KG1 (cell line): Measurements from ENCODE around the gene IRF2BPL.

Experiments
- DNase-seq: peaks from one replicate; lab custom pipeline; 2025; lab: John Stamatoyannopoulos, UW

The IRF2BPL gene

DNA sequence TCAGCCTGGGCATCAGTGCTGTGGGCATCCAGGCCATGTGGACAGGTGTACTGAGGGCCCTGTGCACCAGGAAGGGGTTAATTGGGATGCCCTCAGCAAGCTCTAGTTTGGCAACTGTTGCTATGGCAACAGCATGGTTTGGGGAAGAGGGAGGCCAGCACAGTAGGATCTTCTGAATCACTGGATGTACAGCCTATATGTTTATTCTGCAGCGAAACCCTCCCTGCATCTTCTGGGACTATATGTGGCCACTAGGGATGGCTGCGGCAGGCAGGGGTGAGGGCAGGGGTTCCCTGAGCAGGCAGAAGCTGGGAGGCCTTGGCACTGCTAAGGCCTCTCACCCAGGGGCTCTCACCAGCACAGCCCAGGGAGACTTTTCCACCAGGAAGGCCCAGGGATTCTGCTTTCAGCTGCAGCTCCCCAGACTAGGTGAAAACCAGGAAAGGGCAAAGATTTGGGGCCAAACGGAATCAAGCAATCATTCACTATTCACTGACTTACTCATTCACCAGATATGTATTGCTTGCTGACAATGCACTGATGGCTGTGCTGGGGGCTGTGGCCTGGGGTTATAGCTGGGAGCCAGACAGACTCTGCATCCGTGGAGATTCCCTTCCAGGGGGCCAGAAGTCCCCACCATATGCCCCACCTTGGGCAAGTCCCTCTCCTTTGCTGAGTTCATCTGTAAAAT is 42.8 kb downstream of the IRF2BPL start:
- DNase-seq, result no peak

DNA sequence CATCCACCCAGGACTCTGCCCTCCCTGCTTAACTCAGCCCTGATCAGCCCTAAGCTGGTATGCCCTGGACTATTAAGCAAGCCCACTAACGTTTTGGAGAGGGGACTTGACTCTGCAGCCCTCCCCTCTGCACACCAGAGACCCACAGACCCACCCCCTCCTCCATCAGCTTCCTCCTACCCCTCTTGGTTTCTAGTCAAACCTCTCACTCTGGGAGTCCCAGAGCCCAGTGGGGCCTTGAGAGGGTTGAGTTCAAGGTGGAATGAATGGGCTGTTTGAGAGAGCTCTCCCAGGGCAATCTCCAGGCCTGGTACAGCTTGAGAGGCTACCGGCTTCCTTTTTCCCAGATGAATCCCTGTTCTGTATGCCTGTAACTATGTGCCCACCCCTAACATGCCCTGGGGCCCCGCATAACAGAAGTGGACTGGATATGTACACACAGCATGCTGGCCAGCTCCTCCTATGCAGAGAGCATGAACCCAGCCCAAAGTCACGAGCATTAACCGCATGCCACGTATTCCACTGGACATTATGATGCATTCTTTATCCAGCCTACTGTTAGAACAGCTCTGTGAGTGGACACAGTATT is 43.6 kb downstream of the IRF2BPL start:
- no peak for DNase-seq

DNA sequence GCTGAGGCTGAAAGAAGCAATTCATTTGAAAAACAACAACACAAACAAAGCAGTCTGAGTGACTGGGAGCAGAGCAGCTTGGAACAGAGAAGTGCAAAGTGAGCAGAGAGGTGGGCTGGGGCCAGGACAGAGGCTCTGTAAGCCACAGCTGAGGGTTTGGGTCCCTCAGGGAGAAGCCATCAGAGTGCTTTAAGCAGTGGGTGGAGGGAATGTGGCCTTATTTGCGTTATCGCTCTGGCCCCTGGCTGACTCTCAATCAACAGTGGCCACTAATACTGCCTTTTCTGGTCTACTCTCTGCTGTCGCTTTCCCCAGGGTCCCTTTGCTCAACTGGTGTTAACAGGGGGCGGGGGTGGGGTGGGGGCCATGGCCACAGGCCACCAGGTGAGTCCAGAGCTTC is 44.2 kb downstream of the IRF2BPL start:
- DNase-seq, result no peak

DNA sequence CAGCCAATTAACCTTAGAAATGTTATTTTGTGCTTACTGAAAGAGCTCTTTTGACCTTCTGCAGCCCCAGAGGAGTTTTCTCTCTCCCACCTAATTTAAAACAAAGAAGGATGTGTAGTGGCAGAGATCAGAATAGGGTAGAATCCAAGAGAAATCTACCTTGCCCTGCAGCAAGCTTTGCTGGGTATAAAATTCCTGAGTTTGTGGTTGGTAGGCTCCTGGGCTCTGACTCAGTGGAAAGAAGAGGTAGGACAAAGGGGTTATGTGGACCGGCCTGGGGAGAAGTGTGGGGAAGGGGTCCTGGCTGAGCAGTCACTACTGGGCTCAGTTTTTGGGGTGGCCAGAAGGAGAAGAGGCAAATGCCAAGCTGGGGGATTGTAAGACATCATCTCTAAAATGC is 46.8 kb downstream of the IRF2BPL start:
- no peak for DNase-seq

DNA sequence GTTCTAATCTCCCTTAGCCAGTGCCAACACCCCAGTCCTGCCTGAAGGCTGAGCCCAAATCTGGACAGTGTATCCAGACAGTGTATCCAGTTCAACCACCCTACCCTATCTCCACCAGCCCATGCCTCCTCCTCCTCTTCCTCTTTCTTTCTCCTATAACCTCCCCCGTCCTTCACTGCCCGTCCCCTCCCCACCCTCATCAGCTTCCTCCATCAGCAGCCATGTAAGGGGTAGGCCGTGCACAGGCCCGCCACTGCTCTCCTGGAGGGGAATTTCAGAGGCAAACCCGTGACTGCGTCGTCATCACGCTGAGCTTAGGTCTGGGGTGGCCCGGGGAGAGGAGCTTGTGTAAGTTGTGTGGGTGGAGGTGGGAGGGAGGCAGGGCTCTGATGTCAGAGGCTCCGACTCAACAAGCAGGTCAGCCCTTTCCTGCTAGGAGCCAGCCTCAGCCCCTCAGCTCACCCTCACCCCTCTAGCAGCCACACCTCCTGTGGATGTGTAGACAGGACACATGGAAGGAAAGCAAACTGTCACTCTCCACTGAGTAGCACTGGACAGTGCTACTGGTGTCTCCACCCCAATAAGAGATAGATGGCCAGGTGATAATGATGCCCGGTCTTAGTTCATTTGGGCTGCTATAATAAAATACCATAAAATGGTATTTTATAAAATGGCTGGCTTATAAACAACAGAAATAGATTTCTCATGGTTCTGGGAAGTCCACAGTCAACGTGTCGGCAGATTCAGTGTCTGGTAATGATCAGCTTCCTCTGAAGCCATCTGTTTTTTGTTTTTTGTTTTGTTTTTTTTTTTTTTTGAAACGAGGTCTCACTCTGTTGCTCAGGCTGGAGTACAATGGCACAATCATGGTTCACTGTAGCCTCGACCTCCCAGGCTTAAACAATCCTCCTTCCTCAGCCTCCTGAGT is 50.5 kb downstream of the IRF2BPL start:
- no peak for DNase-seq

DNA sequence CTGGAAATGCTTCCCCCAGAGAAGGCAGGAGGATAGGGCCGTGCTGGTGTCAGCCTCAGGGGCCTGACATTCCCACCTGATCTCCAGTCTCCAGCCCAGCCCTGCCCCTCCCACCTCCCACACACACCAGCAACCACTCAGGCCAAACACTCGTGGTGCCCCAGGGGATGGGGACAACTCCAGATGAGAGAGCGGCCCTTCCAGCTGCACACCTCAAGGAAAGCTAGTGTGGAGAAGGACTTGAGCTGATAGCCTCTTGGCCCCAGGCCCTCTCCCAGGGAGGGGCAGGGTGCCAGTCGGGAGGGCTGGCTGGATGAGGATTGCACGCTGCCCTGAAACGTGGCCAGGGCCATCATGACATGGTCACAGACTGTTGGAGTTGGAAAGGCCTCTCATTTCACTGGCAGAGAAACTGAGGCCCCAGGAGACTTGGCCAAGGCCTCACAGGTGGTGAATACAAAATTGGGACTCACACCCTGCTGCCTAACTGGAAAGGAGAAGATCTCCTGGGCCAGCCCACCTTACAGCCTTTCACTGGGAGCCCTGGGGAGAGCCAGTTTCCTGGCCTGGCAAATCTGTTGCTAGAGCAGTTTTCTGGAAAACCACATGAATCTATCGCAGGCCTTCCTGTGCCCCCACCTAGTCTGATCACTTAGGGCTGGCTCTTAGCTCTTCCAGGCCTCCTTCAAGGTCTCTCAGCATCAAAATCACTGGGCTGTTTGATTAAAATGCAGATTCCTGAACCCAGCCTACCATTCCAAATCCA is 52.1 kb downstream of the IRF2BPL start:
- DNase-seq, result no peak

DNA sequence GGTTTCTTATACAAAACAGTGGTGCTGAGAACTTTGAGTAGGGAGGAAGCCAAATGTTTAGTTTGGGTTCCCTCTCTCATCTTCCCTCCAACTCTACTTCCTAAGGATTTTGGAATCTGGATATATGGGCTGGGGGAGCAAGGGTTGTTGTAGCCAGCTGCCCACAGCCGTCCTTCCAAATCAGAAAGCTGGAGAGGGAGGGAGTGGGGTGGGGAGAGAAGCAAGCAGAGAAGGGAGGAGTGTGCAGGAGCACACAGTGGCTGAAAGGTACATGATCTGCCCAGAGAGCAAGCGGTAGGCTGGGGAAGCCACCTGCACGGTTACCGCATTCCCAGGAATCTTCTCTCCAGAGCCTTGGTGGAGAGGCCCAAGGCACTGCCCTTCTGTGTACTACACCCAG is 52.7 kb downstream of the IRF2BPL start:
- DNase-seq, result no peak

DNA sequence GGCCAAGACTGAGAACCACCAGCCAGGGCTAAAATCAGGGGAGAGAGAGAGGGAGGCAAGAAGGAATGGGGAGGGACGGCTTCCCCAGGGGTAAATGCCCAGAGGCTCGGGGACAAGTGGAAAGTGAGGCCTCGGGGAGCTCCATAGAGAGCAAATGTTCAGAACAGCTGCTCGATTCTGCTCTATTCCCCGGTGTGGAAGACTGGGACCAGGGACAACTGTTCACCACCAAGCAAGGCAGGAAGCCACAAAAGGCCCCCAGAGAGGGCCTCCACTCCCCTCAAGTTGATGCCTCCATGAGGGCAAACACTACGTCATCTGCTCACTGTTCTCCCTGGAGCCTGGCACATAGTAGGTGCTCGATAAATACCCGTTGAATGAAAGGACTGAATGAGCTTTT is 53.5 kb downstream of the IRF2BPL start:
- DNase-seq, result no peak
